CD4-positive, alpha-beta T cell treated with Interleukin-4 for 4 hours (primary cell): ENCODE results near the gene CHMP4B.

Experiments used
- DNase-seq: peaks from one replicate; pipeline ENCODE4 v3.0.0-alpha.2; 2020

Gene CHMP4B

GRCh38 chr20:33810885-33811775 is at the start of gene CHMP4B:
TSS of gene CHMP4B (plus strand) at chr20:33811348. CDS start at chr20:33811469, 121 bp downstream.
- peak; percentile 97 for DNase-seq

GRCh38 chr20:33761698-33762250 is 49.4 kb upstream of the CHMP4B start:
- no peak for DNase-seq

- no peak for DNase-seq
Observed at GRCh38 chr20:33765099-33765498, 46.0 kb upstream of the CHMP4B start.

GRCh38 chr20:33765592-33765991 is 45.6 kb upstream of the CHMP4B start:
- DNase-seq = no peak

- DNase-seq = no peak
Observed at GRCh38 chr20:33766686-33767085, 44.5 kb upstream of the CHMP4B start.

- no peak for DNase-seq
Observed at GRCh38 chr20:33767777-33768138, 43.4 kb upstream of the CHMP4B start.

- no peak for DNase-seq
Observed at GRCh38 chr20:33769043-33769442, 42.1 kb upstream of the CHMP4B start.

GRCh38 chr20:33770005-33770404 is 41.1 kb upstream of the CHMP4B start:
- DNase-seq = no peak

- no peak for DNase-seq
Observed at GRCh38 chr20:33771938-33772337, 39.2 kb upstream of the CHMP4B start.

GRCh38 chr20:33772439-33772838 is 38.7 kb upstream of the CHMP4B start:
- no peak for DNase-seq

- no peak for DNase-seq
Observed at GRCh38 chr20:33773412-33774089, 37.6 kb upstream of the CHMP4B start.

- no peak for DNase-seq
Observed at GRCh38 chr20:33777816-33778215, 33.3 kb upstream of the CHMP4B start.

- no peak for DNase-seq
Observed at GRCh38 chr20:33781133-33781532, 30.0 kb upstream of the CHMP4B start.

GRCh38 chr20:33781945-33782344 is 29.2 kb upstream of the CHMP4B start:
- DNase-seq = no peak

- DNase-seq = no peak
Observed at GRCh38 chr20:33783256-33783655, 27.9 kb upstream of the CHMP4B start.

GRCh38 chr20:33783818-33784217 is 27.3 kb upstream of the CHMP4B start:
- no peak for DNase-seq

GRCh38 chr20:33784225-33784624 is 26.9 kb upstream of the CHMP4B start:
- no peak for DNase-seq

GRCh38 chr20:33785503-33785902 is 25.6 kb upstream of the CHMP4B start:
- DNase-seq = no peak

- DNase-seq = no peak
Observed at GRCh38 chr20:33787253-33787891, 23.8 kb upstream of the CHMP4B start.

GRCh38 chr20:33788351-33789049 is 22.6 kb upstream of the CHMP4B start:
- no peak for DNase-seq

GRCh38 chr20:33789109-33789857 is 21.9 kb upstream of the CHMP4B start:
- DNase-seq = no peak

- DNase-seq = no peak
Observed at GRCh38 chr20:33789858-33790182, 21.3 kb upstream of the CHMP4B start.
